Mammary epithelial cell (primary cell): Measurements from ENCODE around the gene MAP4K3.

ENCODE experiments used
- EZH2 ChIP-seq: IDR thresholded peaks from 2 replicates; pipeline ENCODE4 v1.6.1; 2012; ENCODE audit warnings: low read length, inconsistent platforms, borderline replicate concordance
- TF ChIP-seq, protein P1 (sequence below), 2 donors: IDR thresholded peaks in 1 of 2; conservative IDR thresholded peaks in 1 of 2; 2 replicates each; pipeline ENCODE4 v1.5.1; 2011 to 2012; ENCODE audit warnings: inconsistent platforms in 2 of 2, low read length in 2 of 2, mild to moderate bottlenecking in 2 of 2, control low read depth in 1 of 2, low read depth in 1 of 2; ENCODE audit not compliant: insufficient read depth in 1 of 2; ENCODE audit errors: extremely low read depth in 1 of 2

DNA sequence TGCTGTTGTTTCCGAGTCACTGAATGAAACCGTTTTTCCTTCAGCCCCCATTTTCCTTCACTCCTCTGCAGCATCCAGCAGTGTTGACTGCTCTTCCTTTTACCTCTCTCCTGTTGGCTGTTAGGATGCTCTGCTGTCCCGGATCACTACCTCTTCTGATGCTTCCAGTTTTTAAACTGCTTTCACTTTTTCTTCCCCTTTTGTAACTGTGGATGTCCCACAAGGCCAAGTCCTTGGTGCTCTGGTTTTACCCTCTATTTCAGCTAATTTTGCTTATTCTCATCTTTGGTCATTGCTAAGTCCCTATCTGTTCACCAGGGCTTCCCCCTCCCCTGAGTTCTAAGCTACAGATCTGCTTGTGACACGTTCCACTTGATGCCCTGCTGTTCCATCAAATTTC is 39.4 kb upstream of the MAP4K3 start:
- TF ChIP-seq, protein P1, sequence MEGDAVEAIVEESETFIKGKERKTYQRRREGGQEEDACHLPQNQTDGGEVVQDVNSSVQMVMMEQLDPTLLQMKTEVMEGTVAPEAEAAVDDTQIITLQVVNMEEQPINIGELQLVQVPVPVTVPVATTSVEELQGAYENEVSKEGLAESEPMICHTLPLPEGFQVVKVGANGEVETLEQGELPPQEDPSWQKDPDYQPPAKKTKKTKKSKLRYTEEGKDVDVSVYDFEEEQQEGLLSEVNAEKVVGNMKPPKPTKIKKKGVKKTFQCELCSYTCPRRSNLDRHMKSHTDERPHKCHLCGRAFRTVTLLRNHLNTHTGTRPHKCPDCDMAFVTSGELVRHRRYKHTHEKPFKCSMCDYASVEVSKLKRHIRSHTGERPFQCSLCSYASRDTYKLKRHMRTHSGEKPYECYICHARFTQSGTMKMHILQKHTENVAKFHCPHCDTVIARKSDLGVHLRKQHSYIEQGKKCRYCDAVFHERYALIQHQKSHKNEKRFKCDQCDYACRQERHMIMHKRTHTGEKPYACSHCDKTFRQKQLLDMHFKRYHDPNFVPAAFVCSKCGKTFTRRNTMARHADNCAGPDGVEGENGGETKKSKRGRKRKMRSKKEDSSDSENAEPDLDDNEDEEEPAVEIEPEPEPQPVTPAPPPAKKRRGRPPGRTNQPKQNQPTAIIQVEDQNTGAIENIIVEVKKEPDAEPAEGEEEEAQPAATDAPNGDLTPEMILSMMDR (conservative IDR thresholded peaks at IDR 0.05 in 1 of 2, IDR thresholded peaks at IDR 0.05 in 1 of 2; ENCODE audit: extremely low read depth in 1 of 2, insufficient read depth in 1 of 2, low read depth in 1 of 2, low read length in 2 of 2) = no peak
- TF ChIP-seq EZH2 = no peak
